AG09319 (cell line): ENCODE data around the gene KLC1.

Source experiments
- DNase-seq: peaks from one replicate; pipeline ENCODE4 v3.0.0-alpha.2; 2010; ENCODE audit warnings: low read depth; ENCODE audit errors: extremely low read depth
- CTCF ChIP-seq: IDR thresholded peaks from 2 replicates; pipeline ENCODE4 v1.5.1; 2011; ENCODE audit warnings: low read depth, mild to moderate bottlenecking, inconsistent platforms, low read length, moderate library complexity

KLC1 gene

DNA sequence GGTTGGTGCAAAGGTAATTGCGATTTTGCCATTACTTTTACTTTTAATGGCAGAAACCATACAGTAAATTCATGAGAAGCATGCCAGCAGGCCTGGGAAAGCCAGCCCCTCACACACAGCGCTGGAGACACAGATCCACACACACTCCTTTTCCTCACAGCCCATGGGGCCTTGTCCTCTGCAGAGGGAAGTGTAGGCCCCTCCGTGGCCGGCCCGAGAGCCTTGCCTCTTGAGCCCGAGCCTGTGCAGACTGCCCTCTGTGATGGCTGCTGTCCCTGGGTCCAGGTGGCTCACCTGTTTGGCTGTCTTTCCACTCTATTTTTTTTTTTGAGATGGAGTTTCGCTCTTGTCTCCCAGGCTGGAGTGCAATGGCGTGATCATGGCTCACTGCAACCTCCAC, 46.9 kb downstream of the KLC1 start:
- DNase-seq, result no peak
- TF ChIP-seq CTCF, result no peak

DNA sequence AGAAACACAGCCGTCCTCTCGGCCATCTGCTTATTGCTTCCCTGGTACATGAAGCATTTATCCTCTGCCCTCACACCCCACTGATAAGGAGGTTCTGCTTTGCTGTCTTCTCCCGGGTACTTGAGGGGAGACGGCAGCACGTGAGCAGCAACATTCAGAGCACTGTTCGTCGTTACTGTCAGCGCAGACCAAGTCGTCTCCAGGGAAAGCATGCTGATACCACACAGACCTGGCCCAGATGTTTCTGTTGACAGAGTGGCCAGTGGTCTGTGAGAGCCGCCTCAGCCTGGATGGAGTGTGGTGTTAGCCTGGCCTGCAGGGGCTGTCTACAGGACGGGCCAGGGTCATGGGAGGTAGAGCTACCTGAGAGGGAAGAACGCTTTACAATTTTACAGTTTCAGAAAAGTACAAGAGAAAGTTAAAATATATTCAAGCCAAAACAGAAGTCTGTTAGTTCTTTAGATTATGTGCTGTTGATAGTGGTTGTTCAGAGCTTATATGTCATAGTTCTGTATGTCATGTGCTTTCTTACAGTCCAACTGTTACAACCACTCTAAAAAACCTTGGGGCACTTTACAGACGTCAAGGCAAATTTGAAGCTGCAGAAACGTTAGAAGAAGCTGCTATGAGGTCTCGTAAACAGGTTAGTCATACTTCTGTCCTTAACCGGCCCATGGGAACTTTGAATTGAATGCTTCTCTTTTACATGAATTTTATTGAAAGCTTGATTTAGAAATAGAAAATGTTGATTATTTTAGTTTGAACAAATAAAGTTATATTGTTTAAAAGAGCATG, 48.1 kb downstream of the KLC1 start:
- TF ChIP-seq CTCF, result no peak
- DNase-seq, result no peak

DNA sequence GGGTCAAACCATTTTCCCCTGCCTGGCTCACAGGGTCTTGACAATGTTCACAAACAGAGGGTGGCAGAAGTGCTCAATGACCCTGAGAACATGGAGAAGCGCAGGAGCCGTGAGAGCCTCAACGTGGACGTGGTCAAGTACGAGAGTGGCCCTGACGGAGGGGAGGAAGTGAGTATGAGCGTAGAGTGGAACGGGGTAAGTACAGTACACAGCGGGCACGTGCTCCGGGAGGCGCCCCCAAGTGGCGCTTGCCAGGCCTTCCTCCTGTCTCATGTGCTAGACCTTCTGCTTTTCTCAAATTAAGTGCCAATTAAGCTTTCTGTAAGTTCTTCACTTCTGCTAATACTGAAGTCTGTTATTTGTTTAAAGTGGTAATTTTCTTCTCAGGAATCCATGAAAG, 50.3 kb downstream of the KLC1 start:
- TF ChIP-seq CTCF, result peak; percentile 52
- DNase-seq, result no peak

DNA sequence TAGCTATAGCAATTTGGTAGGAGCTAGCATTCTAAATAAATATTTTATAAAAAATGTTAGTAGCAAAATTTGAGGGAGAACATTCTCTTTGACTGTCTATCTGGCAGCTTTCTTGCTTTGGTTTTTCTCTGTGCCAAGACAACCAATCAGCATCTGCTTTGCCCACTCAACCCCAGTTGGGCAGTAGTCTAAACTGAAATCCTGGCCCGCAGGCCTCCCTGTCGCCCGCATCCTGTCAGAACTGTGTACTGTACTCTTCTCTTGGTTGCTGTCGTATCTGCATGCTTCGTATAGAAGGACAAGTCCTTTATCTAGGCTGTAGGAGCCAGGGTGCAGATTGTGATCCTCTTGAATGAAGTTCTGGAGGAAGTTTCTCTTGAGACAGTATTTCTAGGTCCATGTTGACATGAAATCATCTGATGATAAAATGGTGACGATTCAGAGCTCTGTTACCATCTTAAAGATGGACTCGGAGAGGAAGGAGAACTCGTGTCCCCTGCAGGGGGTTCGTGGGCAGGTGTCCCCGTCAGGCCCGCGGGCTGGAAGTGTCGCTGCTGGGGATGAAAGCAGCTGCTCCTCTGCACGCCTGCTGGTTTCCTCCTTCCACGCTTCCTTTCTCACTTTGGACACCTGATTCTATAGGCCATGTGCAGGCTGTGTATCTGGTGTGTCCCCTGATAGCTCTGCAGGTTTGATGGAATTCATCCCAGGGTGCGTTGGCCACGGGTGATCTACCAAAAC, 51.6 kb downstream of the KLC1 start:
- no peak for DNase-seq
- no peak for TF ChIP-seq CTCF

DNA sequence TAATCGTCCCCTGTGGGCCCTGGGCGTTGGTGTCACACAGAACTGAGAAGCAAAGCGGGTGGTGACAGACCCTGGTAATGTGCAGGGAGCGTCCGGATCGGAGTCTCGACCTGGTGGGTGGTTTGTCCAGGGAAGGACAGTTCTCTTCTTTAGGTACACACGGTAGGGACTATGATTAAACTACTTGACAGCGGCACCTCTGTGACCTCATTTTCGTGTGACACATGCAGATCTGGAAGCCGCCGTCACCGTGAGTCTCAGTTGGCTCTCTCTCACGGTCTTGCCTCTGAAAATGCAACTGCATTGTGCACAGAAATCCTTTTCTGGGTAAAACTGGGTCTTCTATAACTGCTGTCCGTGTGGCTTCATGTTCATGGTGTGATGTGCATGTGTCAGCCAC, 54.1 kb downstream of the KLC1 start:
- DNase-seq, result no peak
- TF ChIP-seq CTCF, result no peak

DNA sequence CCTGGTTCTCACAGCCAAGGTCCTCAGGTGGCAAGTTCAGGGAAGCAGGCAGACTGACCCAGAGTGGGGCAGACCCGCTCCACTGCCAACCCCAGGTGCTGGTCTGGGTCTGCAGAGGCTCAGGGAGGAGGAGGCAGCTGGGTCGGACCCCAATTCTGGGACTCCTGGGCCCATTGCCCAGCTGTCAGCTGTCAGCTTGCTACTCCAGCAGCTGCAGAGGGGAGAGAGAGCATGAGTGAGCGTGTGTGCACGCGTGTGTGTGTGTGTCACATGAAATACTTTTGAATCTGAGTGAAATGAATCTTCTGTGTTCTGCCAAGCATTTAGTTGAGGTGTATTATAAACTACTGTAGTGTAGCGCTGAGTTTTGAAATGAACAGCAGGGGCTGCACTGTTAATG, 55.5 kb downstream of the KLC1 start:
- TF ChIP-seq CTCF, result no peak
- DNase-seq, result no peak

DNA sequence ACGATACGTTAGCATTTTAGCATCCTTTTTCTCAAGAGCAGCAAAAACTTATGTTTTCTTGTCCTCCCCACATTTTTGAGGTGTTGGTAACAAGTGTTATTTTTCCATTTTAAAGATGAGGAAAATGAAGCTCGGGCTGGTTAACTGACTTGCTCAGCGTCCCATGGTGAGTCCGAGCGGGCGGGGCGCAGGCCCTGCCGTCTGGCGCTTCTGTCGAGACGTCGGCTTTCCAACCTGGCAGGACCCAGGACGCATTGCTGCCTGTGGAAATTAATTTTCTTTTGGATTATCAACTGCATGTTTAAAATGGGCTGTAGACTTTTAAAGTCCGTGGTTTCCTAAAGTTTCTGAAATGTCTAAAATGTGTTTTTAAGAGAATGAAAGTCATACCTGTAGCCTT, 55.9 kb downstream of the KLC1 start:
- no peak for TF ChIP-seq CTCF
- no peak for DNase-seq
